Liver (tissue), 9 donors: ENCODE results near the gene MACROH2A1. TPM values are rescaled to one million over a fixed set of nuclear protein-coding genes. Genes with fewer than 3 reads are reported as not detected.

Experiments
- DNase-seq: peaks from one replicate; pipeline ENCODE4 v3.0.0-alpha.2; 2017; ENCODE audit warnings: low spot score
- H3K27ac ChIP-seq, 2 donors: one replicate each; pipeline ENCODE4 v1.7.0; 2013; ENCODE audit warnings: inconsistent platforms in 2 of 2, low read length in 2 of 2, control low read depth in 1 of 2, low read depth in 1 of 2, mild to moderate bottlenecking in 1 of 2
- H3K27me3 ChIP-seq, 4 donors: one replicate each; pipeline versions ENCODE4 v1.6.1 to v1.7.0; 2013; ENCODE audit warnings: low read length in 3 of 4, inconsistent platforms in 1 of 4, mild to moderate bottlenecking in 1 of 4, moderate library complexity in 1 of 4; ENCODE audit not compliant: control insufficient read depth in 4 of 4, insufficient read depth in 4 of 4
- H3K36me3 ChIP-seq, 4 donors: one replicate each; pipeline versions ENCODE4 v1.6.1 to v1.7.0; 2013; ENCODE audit warnings: low read length in 3 of 4, mild to moderate bottlenecking in 3 of 4, low read depth in 1 of 4, moderate library complexity in 1 of 4; ENCODE audit not compliant: control insufficient read depth in 4 of 4, insufficient read depth in 3 of 4
- H3K4me1 ChIP-seq, 4 donors: one replicate each; pipeline versions ENCODE4 v1.6.1 to v1.7.0; 2013; ENCODE audit warnings: low read length in 3 of 4, mild to moderate bottlenecking in 3 of 4, moderate library complexity in 1 of 4; ENCODE audit not compliant: control insufficient read depth in 4 of 4, insufficient read depth in 4 of 4
- H3K4me3 ChIP-seq, 3 donors: one replicate each; pipeline versions ENCODE4 v1.6.1 to v1.7.0; 2013; ENCODE audit warnings: low read length in 3 of 3, control low read depth in 1 of 3, low read depth in 1 of 3, mild to moderate bottlenecking in 1 of 3
- H3K9ac ChIP-seq, 2 donors: one replicate each; pipeline ENCODE4 v1.7.0; 2013; ENCODE audit warnings: low read length in 2 of 2, mild to moderate bottlenecking in 2 of 2, moderate library complexity in 2 of 2, control low read depth in 1 of 2, low read depth in 1 of 2
- H3K9me3 ChIP-seq, 4 donors: one replicate each; pipeline versions ENCODE4 v1.6.1 to v1.7.0; 2013; ENCODE audit warnings: low read length in 3 of 4; ENCODE audit not compliant: control insufficient read depth in 4 of 4
- FOXA2 ChIP-seq: IDR thresholded peaks from 2 replicates; pipeline ENCODE4 v1.6.1; 2016; ENCODE audit warnings: antibody characterized with exemption
- HNF4A ChIP-seq, 2 donors: conservative IDR thresholded peaks; 2 replicates each; pipeline ENCODE4 v1.6.1; 2016; ENCODE audit warnings: antibody characterized with exemption in 2 of 2, mild to moderate bottlenecking in 2 of 2
- HNF4G ChIP-seq: IDR thresholded peaks from 2 replicates; pipeline ENCODE4 v1.6.1; 2016; ENCODE audit warnings: antibody characterized with exemption
- JUND ChIP-seq, 2 donors: IDR thresholded peaks; 2 replicates each; pipeline ENCODE4 v1.6.1; 2016; ENCODE audit warnings: antibody characterized with exemption in 2 of 2
- NR2F2 ChIP-seq: IDR thresholded peaks from 2 replicates; pipeline ENCODE4 v1.6.1; 2016; ENCODE audit warnings: antibody characterized with exemption
- RAD21 ChIP-seq, 2 donors: IDR thresholded peaks; 2 replicates each; pipeline ENCODE4 v1.6.1; 2016; ENCODE audit warnings: antibody characterized with exemption in 2 of 2, mild to moderate bottlenecking in 2 of 2
- RXRA ChIP-seq, 2 donors: IDR thresholded peaks; 2 replicates each; pipeline ENCODE4 v1.6.1; 2017 to 2018; ENCODE audit warnings: antibody characterized with exemption in 2 of 2, mild to moderate bottlenecking in 1 of 2
- SP1 ChIP-seq: IDR thresholded peaks from 2 replicates; pipeline ENCODE4 v1.6.1; 2018; ENCODE audit warnings: antibody characterized with exemption, mild to moderate bottlenecking
- TAF1 ChIP-seq: conservative IDR thresholded peaks from 2 replicates; pipeline ENCODE4 v1.6.1; 2016; ENCODE audit warnings: antibody characterized with exemption, mild to moderate bottlenecking
- YY1 ChIP-seq: IDR thresholded peaks from 2 replicates; pipeline ENCODE4 v1.6.1; 2016; ENCODE audit warnings: antibody characterized with exemption, mild to moderate bottlenecking
- WGBS: extraction: QIAGEN DNeasy Blood & Tissue Kit; methylation state at CpG from one replicate; pipeline ENCODE4 v1.1.7; 2013; 5-methylcytosine and 5-hydroxymethylcytosine counted together
- polyA plus RNA-seq, 2 donors: library from polyadenylated mRNA; stranded (reverse) in 1 of 2; unstranded in 1 of 2; fragments of 200-250 nt in 1 of 2; fragments of >200 nt in 1 of 2; fragmentation: Nextera tagmentation in 1 of 2; extraction: Ambion mirVana in 1 of 2; gene quantifications; one replicate each; pipeline versions ENCODE4 v1.2.1 to v1.2.3, GENCODE V29; 2013 to 2015
- total RNA-seq, 2 donors: library from RNA; depleted of rRNA; stranded (reverse); fragments of >200 nt; gene quantifications; one replicate each; pipeline ENCODE4 v1.2.3, GENCODE V29; 2014
- TF ChIP-seq, protein P1 (sequence below): IDR thresholded peaks from 2 replicates; pipeline ENCODE4 v1.6.1; 2016; ENCODE audit warnings: antibody characterized with exemption
- TF ChIP-seq, protein P2 (sequence below): IDR thresholded peaks from 2 replicates; pipeline ENCODE4 v1.6.1; 2016; ENCODE audit warnings: antibody characterized with exemption, mild to moderate bottlenecking
- TF ChIP-seq, protein P3 (sequence below): IDR thresholded peaks from 2 replicates; pipeline ENCODE4 v1.6.1; 2016; ENCODE audit warnings: antibody characterized with exemption
- TF ChIP-seq, protein P4 (sequence below): fragments of 150-350 bp; IDR thresholded peaks from 2 replicates; pipeline ENCODE4 v1.5.1; 2017; ENCODE audit warnings: improper control_type of control experiment, low read depth, low read length; ENCODE audit not compliant: missing input control
- TF ChIP-seq, protein P5 (sequence below): IDR thresholded peaks from 2 replicates; pipeline ENCODE4 v1.6.1; 2016; ENCODE audit warnings: antibody characterized with exemption
- donor health status: healthy.
- donor health status: healthy.
- donor health status: healthy.
- donor health status: healthy.
- donor health status: healthy.

The MACROH2A1 gene
- total and polyA plus RNA-seq, 4 donors = 33.7 to 113 (median 62.7) TPM

GRCh38 chr5:135372654-135373381, 26.2 kb downstream of the MACROH2A1 start:
- 81% methylated on average over 10 of the region's 10 CpGs for WGBS
- no peak overlapping the region for H3K9ac ChIP-seq
- H3K9me3 ChIP-seq = no peaks in the 10 kb centered on the region
- TF ChIP-seq, protein P1, sequence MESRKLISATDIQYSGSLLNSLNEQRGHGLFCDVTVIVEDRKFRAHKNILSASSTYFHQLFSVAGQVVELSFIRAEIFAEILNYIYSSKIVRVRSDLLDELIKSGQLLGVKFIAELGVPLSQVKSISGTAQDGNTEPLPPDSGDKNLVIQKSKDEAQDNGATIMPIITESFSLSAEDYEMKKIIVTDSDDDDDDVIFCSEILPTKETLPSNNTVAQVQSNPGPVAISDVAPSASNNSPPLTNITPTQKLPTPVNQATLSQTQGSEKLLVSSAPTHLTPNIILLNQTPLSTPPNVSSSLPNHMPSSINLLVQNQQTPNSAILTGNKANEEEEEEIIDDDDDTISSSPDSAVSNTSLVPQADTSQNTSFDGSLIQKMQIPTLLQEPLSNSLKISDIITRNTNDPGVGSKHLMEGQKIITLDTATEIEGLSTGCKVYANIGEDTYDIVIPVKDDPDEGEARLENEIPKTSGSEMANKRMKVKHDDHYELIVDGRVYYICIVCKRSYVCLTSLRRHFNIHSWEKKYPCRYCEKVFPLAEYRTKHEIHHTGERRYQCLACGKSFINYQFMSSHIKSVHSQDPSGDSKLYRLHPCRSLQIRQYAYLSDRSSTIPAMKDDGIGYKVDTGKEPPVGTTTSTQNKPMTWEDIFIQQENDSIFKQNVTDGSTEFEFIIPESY = no peak
- no peak for TF ChIP-seq RAD21 (IDR thresholded peaks at IDR 0.05)
- no peak for TF ChIP-seq FOXA2
- TF ChIP-seq NR2F2 = no peak
- TF ChIP-seq HNF4G = no peak
- TF ChIP-seq SP1 = no peak
- DNase-seq = no peak
- no peaks in the 10 kb centered on the region for H3K27me3 ChIP-seq
- H3K4me1 ChIP-seq = no peaks in the 10 kb centered on the region
- H3K27ac ChIP-seq = no peak overlapping the region
- H3K4me3 ChIP-seq = no peak overlapping the region
- H3K36me3 ChIP-seq = peaks cover 3 to 29% (median 13%) of the 10 kb centered on the region in 4 donors

DNA sequence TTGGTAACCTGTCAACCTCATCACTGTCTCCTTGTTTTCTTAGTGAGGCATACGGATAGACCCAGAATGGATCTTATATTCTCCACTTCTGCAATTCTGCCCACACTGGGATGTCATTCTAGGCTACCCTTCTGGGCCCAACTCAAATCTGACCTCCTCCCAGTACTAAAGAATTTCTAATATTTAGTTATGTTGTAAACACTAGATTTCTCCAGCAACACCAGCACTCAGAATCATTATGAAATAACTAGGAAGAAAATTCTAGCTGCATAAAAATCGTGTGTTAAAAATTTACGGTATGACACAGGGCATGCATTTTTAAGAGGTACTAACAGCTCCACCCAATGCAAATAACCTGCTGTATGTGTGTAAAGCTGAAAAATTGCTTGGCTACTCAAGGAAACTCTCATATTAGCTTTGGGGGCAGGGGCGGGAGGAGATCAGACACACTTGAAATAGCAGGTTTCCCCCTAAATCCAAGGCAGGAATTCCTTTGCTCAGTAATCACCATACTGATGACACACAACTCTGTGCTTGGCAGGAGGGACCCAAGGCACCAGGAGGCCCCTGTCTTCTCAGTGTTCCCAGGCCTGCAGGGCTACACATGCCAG, 27.3 kb downstream of the MACROH2A1 start:
- WGBS = 83% methylated on average over 4 of the region's 4 CpGs
- H3K9me3 ChIP-seq = no peaks in the 10 kb centered on the region
- no peak for TF ChIP-seq FOXA2
- no peak for TF ChIP-seq TAF1
- no peak for TF ChIP-seq SP1
- H3K27ac ChIP-seq = no peak overlapping the region
- H3K9ac ChIP-seq = no peak overlapping the region
- H3K36me3 ChIP-seq = peaks cover 3 to 25% (median 14%) of the 10 kb centered on the region in 4 donors
- no peak for DNase-seq
- H3K4me1 ChIP-seq = no peaks in the 10 kb centered on the region
- H3K4me3 ChIP-seq = no peak overlapping the region
- H3K27me3 ChIP-seq = no peaks in the 10 kb centered on the region

DNA sequence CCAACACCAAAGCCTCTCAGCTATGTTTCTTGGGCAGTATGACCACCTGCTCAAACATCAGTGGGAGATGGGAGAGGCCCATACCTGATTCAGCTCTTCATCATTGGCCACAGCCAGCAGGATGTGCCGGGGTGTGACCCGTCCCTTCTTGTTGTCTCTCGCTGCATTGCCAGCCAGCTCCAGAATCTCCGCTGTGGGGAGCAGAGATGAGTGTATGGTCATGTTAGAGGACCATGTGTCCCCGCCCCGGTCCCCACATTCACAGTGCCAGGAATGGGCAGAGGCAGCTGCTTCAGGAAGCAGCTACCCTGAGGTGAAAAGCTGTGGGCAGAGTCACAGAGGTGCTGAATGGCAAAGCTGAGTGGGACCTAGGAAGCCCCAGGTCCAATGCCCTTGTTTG, 29.1 kb downstream of the MACROH2A1 start:
- Histone ChIP-seq H3K27ac (no peak overlapping the region), H3K9me3 (no peaks in the 10 kb centered on the region), H3K9ac (no peak overlapping the region), H3K4me1 (no peaks in the 10 kb centered on the region), H3K27me3 (no peaks in the 10 kb centered on the region), H3K36me3 (peaks cover 1 to 27% (median 13%) of the 10 kb centered on the region in 4 donors), H3K4me3 (no peak overlapping the region)
- TF ChIP-seq RXRA (IDR thresholded peaks at IDR 0.05) (no peak), YY1 (no peak), FOXA2 (no peak), SP1 (no peak), HNF4A (conservative IDR thresholded peaks at IDR 0.05) (no peak), JUND (IDR thresholded peaks at IDR 0.05) (no peak)
- TF ChIP-seq, protein P2, sequence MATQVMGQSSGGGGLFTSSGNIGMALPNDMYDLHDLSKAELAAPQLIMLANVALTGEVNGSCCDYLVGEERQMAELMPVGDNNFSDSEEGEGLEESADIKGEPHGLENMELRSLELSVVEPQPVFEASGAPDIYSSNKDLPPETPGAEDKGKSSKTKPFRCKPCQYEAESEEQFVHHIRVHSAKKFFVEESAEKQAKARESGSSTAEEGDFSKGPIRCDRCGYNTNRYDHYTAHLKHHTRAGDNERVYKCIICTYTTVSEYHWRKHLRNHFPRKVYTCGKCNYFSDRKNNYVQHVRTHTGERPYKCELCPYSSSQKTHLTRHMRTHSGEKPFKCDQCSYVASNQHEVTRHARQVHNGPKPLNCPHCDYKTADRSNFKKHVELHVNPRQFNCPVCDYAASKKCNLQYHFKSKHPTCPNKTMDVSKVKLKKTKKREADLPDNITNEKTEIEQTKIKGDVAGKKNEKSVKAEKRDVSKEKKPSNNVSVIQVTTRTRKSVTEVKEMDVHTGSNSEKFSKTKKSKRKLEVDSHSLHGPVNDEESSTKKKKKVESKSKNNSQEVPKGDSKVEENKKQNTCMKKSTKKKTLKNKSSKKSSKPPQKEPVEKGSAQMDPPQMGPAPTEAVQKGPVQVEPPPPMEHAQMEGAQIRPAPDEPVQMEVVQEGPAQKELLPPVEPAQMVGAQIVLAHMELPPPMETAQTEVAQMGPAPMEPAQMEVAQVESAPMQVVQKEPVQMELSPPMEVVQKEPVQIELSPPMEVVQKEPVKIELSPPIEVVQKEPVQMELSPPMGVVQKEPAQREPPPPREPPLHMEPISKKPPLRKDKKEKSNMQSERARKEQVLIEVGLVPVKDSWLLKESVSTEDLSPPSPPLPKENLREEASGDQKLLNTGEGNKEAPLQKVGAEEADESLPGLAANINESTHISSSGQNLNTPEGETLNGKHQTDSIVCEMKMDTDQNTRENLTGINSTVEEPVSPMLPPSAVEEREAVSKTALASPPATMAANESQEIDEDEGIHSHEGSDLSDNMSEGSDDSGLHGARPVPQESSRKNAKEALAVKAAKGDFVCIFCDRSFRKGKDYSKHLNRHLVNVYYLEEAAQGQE = no peak
- TF ChIP-seq, protein P1 = no peak
- TF ChIP-seq, protein P3, sequence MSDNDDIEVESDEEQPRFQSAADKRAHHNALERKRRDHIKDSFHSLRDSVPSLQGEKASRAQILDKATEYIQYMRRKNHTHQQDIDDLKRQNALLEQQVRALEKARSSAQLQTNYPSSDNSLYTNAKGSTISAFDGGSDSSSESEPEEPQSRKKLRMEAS = no peak
- TF ChIP-seq, protein P4, sequence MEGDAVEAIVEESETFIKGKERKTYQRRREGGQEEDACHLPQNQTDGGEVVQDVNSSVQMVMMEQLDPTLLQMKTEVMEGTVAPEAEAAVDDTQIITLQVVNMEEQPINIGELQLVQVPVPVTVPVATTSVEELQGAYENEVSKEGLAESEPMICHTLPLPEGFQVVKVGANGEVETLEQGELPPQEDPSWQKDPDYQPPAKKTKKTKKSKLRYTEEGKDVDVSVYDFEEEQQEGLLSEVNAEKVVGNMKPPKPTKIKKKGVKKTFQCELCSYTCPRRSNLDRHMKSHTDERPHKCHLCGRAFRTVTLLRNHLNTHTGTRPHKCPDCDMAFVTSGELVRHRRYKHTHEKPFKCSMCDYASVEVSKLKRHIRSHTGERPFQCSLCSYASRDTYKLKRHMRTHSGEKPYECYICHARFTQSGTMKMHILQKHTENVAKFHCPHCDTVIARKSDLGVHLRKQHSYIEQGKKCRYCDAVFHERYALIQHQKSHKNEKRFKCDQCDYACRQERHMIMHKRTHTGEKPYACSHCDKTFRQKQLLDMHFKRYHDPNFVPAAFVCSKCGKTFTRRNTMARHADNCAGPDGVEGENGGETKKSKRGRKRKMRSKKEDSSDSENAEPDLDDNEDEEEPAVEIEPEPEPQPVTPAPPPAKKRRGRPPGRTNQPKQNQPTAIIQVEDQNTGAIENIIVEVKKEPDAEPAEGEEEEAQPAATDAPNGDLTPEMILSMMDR = no peak
- TF ChIP-seq, protein P5, sequence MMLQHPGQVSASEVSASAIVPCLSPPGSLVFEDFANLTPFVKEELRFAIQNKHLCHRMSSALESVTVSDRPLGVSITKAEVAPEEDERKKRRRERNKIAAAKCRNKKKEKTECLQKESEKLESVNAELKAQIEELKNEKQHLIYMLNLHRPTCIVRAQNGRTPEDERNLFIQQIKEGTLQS = no peak
- over 99% methylated on average over 6 of the region's 6 CpGs for WGBS
- DNase-seq = no peak
